ENCODE results near the gene ENTREP3. TPM values are rescaled to one million over a fixed set of nuclear protein-coding genes. Genes with fewer than 3 reads are reported as not detected.
"Not testable (repeated sequence)": the region's sequence is repeated elsewhere in the genome, so short reads cannot be mapped to it uniquely, and the experiment has no call there.

ENTREP3 gene
- total RNA-seq, 2 experiments from 2014 or later, result 9.1 to 59.3 TPM

DNA sequence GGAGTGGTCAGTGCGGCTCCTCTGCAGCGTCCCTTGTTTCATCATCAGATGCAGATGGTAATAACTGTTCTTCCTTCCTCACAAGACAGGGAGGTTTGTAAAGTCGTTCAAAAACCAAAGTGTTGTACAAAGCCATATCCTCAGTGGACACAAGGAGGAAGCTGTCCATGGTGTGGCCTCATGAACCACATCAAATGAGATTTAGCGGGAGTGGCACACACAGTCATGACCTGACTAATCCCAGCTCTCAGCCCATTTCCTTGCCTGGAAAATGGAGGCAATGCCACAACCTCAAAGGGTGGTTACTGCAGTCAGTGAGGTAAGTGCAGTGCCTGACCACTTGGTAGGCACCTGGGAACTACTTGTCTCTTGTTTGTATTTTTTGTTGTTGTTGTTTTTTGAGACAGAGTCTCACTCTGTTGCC, 13.4 kb downstream of the ENTREP3 start:
- no peak overlapping the region; the same call in 1 of the 2 replicates for H2AFZ ChIP-seq (ENCODE audit: low read length)
- POLR2A ChIA-PET, result no interaction called here

DNA sequence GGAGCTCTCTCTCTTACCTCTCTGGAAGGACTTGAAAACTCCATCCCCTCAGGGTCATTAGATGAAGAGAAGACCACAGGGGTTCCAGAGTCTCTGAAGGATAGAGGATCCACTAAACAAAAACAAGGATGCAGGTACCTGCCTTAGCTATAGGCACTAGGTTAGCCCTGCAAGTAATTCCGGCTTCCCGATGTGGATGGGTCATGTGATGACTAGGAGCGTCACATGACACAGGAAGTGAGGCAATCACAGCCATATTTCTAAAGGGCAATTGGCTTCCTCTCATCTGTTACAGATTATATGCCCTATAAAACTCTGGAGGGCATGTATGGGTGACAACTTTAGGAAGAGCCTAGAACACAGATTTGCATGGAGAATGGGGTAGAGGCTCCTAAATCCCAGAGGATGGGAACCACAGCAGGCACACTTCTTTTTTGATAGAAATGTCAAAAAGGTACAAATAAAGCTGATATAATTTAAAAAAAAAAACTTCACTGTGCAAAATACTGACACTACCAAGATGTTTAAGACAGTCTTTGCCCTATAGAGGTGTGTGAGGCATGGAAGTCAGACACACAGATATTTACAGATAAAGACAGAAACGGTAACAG, 14.1 kb downstream of the ENTREP3 start:
- H3K4me2 ChIP-seq (ENCODE audit: low read length), result peak overlapping the region; percentile 96
- peak overlapping the region; percentile 30; the same call in 1 of the 2 replicates for H2AFZ ChIP-seq (ENCODE audit: low read length)
- no peak for TF ChIP-seq EZH2phosphoT487 (IDR thresholded peaks at IDR 0.05; ENCODE audit: borderline replicate concordance, low read depth, low read length)
- TF ChIP-seq, protein P1, sequence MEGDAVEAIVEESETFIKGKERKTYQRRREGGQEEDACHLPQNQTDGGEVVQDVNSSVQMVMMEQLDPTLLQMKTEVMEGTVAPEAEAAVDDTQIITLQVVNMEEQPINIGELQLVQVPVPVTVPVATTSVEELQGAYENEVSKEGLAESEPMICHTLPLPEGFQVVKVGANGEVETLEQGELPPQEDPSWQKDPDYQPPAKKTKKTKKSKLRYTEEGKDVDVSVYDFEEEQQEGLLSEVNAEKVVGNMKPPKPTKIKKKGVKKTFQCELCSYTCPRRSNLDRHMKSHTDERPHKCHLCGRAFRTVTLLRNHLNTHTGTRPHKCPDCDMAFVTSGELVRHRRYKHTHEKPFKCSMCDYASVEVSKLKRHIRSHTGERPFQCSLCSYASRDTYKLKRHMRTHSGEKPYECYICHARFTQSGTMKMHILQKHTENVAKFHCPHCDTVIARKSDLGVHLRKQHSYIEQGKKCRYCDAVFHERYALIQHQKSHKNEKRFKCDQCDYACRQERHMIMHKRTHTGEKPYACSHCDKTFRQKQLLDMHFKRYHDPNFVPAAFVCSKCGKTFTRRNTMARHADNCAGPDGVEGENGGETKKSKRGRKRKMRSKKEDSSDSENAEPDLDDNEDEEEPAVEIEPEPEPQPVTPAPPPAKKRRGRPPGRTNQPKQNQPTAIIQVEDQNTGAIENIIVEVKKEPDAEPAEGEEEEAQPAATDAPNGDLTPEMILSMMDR (conservative IDR thresholded peaks at IDR 0.05; ENCODE audit: low read length), result no peak
- H3K79me2 ChIP-seq (ENCODE audit: insufficient read depth, low read depth, low read length), result peaks cover 16% of the 10 kb centered on the region; the same call in 1 of the 2 replicates
- H4K20me1 ChIP-seq (ENCODE audit: insufficient read depth, low read length), result no peaks in the 10 kb centered on the region
- H3K9me2 ChIP-seq (ENCODE audit: insufficient read depth, low read length), result no peaks in the 10 kb centered on the region
- peak overlapping the region; percentile 46 for H3K27ac ChIP-seq (ENCODE audit: low read depth, low read length, poor library complexity, severe bottlenecking)
- DNase-seq (ENCODE audit: low spot score), result peak; percentile 86
- no TSS peak for BruUV-seq (replicated peaks)
- intact Hi-C loops (cut with micrococcal nuclease; ENCODE audit: unreplicated experiment), result no loop called here
- H3K4me3 ChIP-seq (ENCODE audit: low read depth, low read length, poor library complexity, severe bottlenecking), result peak overlapping the region; percentile 70
- H3K4me1 ChIP-seq (ENCODE audit: insufficient read depth, low read length, poor library complexity, severe bottlenecking), result peaks cover 38% of the 10 kb centered on the region
- ChIA-PET CTCF (ENCODE audit: unreplicated experiment) (interaction anchor here (0.9 kb wide), 1 partner anchor 10 kb away, joined by 3 read pairs; no protein-coding TSS in a partner anchor), POLR2A (interaction anchor here (0.7 to 1.1 kb wide), 2 partner anchors 14 to 268 kb away, joined by 3 to 4 read pairs; no protein-coding TSS in a partner anchor)
- peaks cover 10% of the 10 kb centered on the region for H3K36me3 ChIP-seq (ENCODE audit: insufficient read depth, low read length)
- no peaks in the 10 kb centered on the region for H3K9me3 ChIP-seq (ENCODE audit: low read length)

More for the DNA sequence above, 13.4 kb downstream of the ENTREP3 start:
- intact Hi-C loops (cut with micrococcal nuclease; ENCODE audit: unreplicated experiment), result no loop called here
- TF ChIP-seq, protein P1 (conservative IDR thresholded peaks at IDR 0.05; ENCODE audit: low read length), result no peak
- TF ChIP-seq EZH2phosphoT487 (IDR thresholded peaks at IDR 0.05; ENCODE audit: borderline replicate concordance, low read depth, low read length), result no peak
- H3K36me3 ChIP-seq (ENCODE audit: insufficient read depth, low read length), result peaks cover 6% of the 10 kb centered on the region; the same call in 1 of the 2 replicates
- no TSS peak for BruUV-seq (replicated peaks)
- peak overlapping the region; percentile 46 for H3K27ac ChIP-seq (ENCODE audit: low read depth, low read length, poor library complexity, severe bottlenecking)
- no peaks in the 10 kb centered on the region for H4K20me1 ChIP-seq (ENCODE audit: insufficient read depth, low read length)
- no peaks in the 10 kb centered on the region for H3K9me2 ChIP-seq (ENCODE audit: insufficient read depth, low read length)
- H3K79me2 ChIP-seq (ENCODE audit: insufficient read depth, low read depth, low read length), result peaks cover 16% of the 10 kb centered on the region; the same call in 1 of the 2 replicates
- peak overlapping the region; percentile 96 for H3K4me2 ChIP-seq (ENCODE audit: low read length)
- no peaks in the 10 kb centered on the region for H3K9me3 ChIP-seq (ENCODE audit: low read length)
- H3K4me3 ChIP-seq (ENCODE audit: low read depth, low read length, poor library complexity, severe bottlenecking), result peak overlapping the region; percentile 70
- H3K4me1 ChIP-seq (ENCODE audit: insufficient read depth, low read length, poor library complexity, severe bottlenecking), result peaks cover 38% of the 10 kb centered on the region
- CTCF ChIA-PET (ENCODE audit: unreplicated experiment), result interaction anchor here (0.9 kb wide), 1 partner anchor 9 kb away, joined by 3 read pairs; no protein-coding TSS in a partner anchor
- no peak for DNase-seq (ENCODE audit: low spot score)

- BruUV-seq (replicated peaks), result no TSS peak
- ChIA-PET POLR2A (no interaction called here), CTCF (ENCODE audit: unreplicated experiment) (no interaction called here)
- H4K20me1 ChIP-seq (ENCODE audit: insufficient read depth, low read length), result no peaks in the 10 kb centered on the region
- intact Hi-C loops (cut with micrococcal nuclease; ENCODE audit: unreplicated experiment), result no loop called here
- no peak overlapping the region for H3K4me3 ChIP-seq (ENCODE audit: low read depth, low read length, poor library complexity, severe bottlenecking)
- H3K9me3 ChIP-seq (ENCODE audit: low read length), result no peaks in the 10 kb centered on the region
- TF ChIP-seq, protein P1 (conservative IDR thresholded peaks at IDR 0.05; ENCODE audit: low read length), result no peak
- TF ChIP-seq EZH2phosphoT487 (IDR thresholded peaks at IDR 0.05; ENCODE audit: borderline replicate concordance, low read depth, low read length), result no peak
- H3K9me2 ChIP-seq (ENCODE audit: insufficient read depth, low read length), result no peaks in the 10 kb centered on the region
- H3K4me1 ChIP-seq (ENCODE audit: insufficient read depth, low read length, poor library complexity, severe bottlenecking), result peaks cover 8% of the 10 kb centered on the region
- peaks cover 11% of the 10 kb centered on the region for H3K36me3 ChIP-seq (ENCODE audit: insufficient read depth, low read length)
- no peak for DNase-seq (ENCODE audit: low spot score)
- H2AFZ ChIP-seq (ENCODE audit: low read length), result no peak overlapping the region
- H3K79me2 ChIP-seq (ENCODE audit: insufficient read depth, low read depth, low read length), result no peaks in the 10 kb centered on the region
- no peak overlapping the region for H3K27ac ChIP-seq (ENCODE audit: low read depth, low read length, poor library complexity, severe bottlenecking)
- H3K4me2 ChIP-seq (ENCODE audit: low read length), result no peak overlapping the region
Measured at GRCh38 chr1:155236451-155236850, 18.8 kb downstream of the ENTREP3 start.

DNA sequence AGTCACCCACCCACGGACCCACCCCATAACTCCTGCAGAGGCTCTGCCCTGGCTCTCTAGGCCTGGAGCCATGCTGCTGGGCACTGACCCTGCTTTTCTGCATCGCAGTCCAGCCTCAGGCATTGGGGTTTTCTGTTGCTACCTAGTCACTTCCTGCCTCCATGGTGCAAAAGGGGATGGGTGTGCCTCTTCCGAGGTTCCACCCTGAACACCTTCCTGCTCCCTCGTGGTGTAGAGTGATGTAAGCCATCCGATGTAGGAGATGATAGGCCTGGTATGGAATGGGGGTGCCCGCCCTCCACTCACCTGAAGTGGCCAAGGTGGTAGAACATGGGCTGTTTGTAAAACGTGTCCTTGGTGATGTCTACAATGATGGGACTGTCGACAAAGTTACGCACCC, 19.9 kb downstream of the ENTREP3 start:
- peaks cover 11% of the 10 kb centered on the region for H3K36me3 ChIP-seq (ENCODE audit: insufficient read depth, low read length)
- DNase-seq (ENCODE audit: low spot score); H3K4me2 ChIP-seq (ENCODE audit: low read length); H3K9me3 ChIP-seq (ENCODE audit: low read length); BruUV-seq (replicated peaks); intact Hi-C loops (cut with micrococcal nuclease; ENCODE audit: unreplicated experiment); H3K4me3 ChIP-seq (ENCODE audit: low read depth, low read length, poor library complexity, severe bottlenecking); H2AFZ ChIP-seq (ENCODE audit: low read length); H3K27ac ChIP-seq (ENCODE audit: low read depth, low read length, poor library complexity, severe bottlenecking); H3K9me2 ChIP-seq (ENCODE audit: insufficient read depth, low read length); H4K20me1 ChIP-seq (ENCODE audit: insufficient read depth, low read length); H3K4me1 ChIP-seq (ENCODE audit: insufficient read depth, low read length, poor library complexity, severe bottlenecking); CTCF ChIA-PET (ENCODE audit: unreplicated experiment); POLR2A ChIA-PET; H3K79me2 ChIP-seq (ENCODE audit: insufficient read depth, low read depth, low read length): not testable (repeated sequence)
